GM23248 (cell line): ENCODE data around the gene TIAM2. TPM values are rescaled to one million over a fixed set of nuclear protein-coding genes. Genes with fewer than 3 reads are reported as not detected.
"Not testable (repeated sequence)": the region's sequence is repeated elsewhere in the genome, so short reads cannot be mapped to it uniquely, and the experiment has no call there.

Source experiments
- DNase-seq: peaks from one replicate; pipeline ENCODE4 v3.0.0-alpha.2; 2015
- H2AFZ ChIP-seq: fragments of 200-600 bp; sonication (generic); 2 replicates; pipeline ENCODE4 v1.6.1; 2016; ENCODE audit warnings: antibody characterized with exemption
- H3F3A ChIP-seq: fragments of 200-600 bp; sonication (generic); 2 replicates; pipeline ENCODE4 v1.6.1; 2016; ENCODE audit warnings: mild to moderate bottlenecking, antibody characterized with exemption, mixed run types; ENCODE audit not compliant: insufficient read depth
- H3K27ac ChIP-seq: fragments of 200-600 bp; sonication (generic); 2 replicates; pipeline ENCODE4 v1.5.1; 2016; ENCODE audit warnings: mild to moderate bottlenecking
- H3K27me3 ChIP-seq: fragments of 200-600 bp; sonication (generic); replicated peaks from 2 replicates; pipeline ENCODE4 v1.6.1; 2016; ENCODE audit warnings: mild to moderate bottlenecking; ENCODE audit not compliant: insufficient read depth
- H3K36me3 ChIP-seq: fragments of 200-600 bp; sonication (generic); 2 replicates; pipeline ENCODE4 v1.6.1; 2016; ENCODE audit warnings: low read depth, mild to moderate bottlenecking
- H3K4me1 ChIP-seq: fragments of 200-600 bp; sonication (generic); 2 replicates; pipeline ENCODE4 v1.6.1; 2016; ENCODE audit warnings: mild to moderate bottlenecking; ENCODE audit not compliant: insufficient read depth
- H3K4me2 ChIP-seq: fragments of 200-600 bp; sonication (generic); one replicate; pipeline ENCODE4 v1.6.1; 2016; ENCODE audit warnings: mild to moderate bottlenecking; ENCODE audit not compliant: unreplicated experiment
- H3K4me3 ChIP-seq: fragments of 200-600 bp; sonication (generic); 2 replicates; pipeline ENCODE4 v1.5.1; 2016; ENCODE audit warnings: mild to moderate bottlenecking
- H3K79me2 ChIP-seq: fragments of 200-600 bp; sonication (generic); 2 replicates; pipeline ENCODE4 v1.6.1; 2016; ENCODE audit warnings: mild to moderate bottlenecking; ENCODE audit not compliant: insufficient read depth
- H3K9ac ChIP-seq: fragments of 200-600 bp; sonication (generic); 2 replicates; pipeline ENCODE4 v1.6.1; 2016; ENCODE audit warnings: mild to moderate bottlenecking
- H3K9me2 ChIP-seq: fragments of 200-600 bp; sonication (generic); 2 replicates; pipeline ENCODE4 v1.6.1; 2016; ENCODE audit warnings: mixed run types, mild to moderate bottlenecking, moderate library complexity; ENCODE audit not compliant: insufficient read depth
- H3K9me3 ChIP-seq: fragments of 200-600 bp; sonication (generic); one replicate; pipeline ENCODE4 v1.6.1; 2017; ENCODE audit warnings: low read depth
- H4K20me1 ChIP-seq: fragments of 200-600 bp; sonication (generic); 2 replicates; pipeline ENCODE4 v1.6.0; 2016; ENCODE audit not compliant: insufficient read depth
- EZH2 ChIP-seq: fragments of 200-600 bp; sonication (generic); IDR thresholded peaks from 2 replicates; pipeline ENCODE4 v1.6.1; 2018; ENCODE audit warnings: antibody characterized with exemption, mild to moderate bottlenecking; ENCODE audit not compliant: insufficient read depth, poor library complexity, severe bottlenecking
- EZH2phosphoT487 ChIP-seq: fragments of 200-600 bp; sonication (generic); IDR thresholded peaks from 2 replicates; pipeline ENCODE4 v1.6.1; 2018; ENCODE audit warnings: antibody characterized with exemption, moderate library complexity, mild to moderate bottlenecking, low read depth; ENCODE audit not compliant: insufficient read depth
- WGBS, 2 experiments: methylation state at CpG; one replicate each; pipeline ENCODE4 v1.1.6; 2015 to 2017; ENCODE audit warnings: low lambda C conversion rate in 2 of 2, low coverage in 1 of 2; ENCODE audit errors: missing lambda C conversion rate in 2 of 2; 5-methylcytosine and 5-hydroxymethylcytosine counted together
- in situ Hi-C: fragments of 300-500 bp; cut with MboI; formaldehyde crosslinking; loops from 2 replicates; pipeline ENCODE4 v1.15.0; 2020
- polyA plus RNA-seq: library from polyadenylated mRNA; unstranded; fragments of >200 nt; fragmentation: Nextera tagmentation; extraction: Ambion mirVana; gene quantifications from 2 replicates; pipeline ENCODE4 v1.2.1, GENCODE V29; 2016
- total RNA-seq: library from RNA; depleted of rRNA; stranded (reverse); fragments of >200 nt; shearing (Covaris generic); gene quantifications from 2 replicates; pipeline ENCODE4 v1.2.3, GENCODE V29; 2014

The TIAM2 gene
- total and polyA plus RNA-seq, 2 experiments from 2014 or later, result 2.4 to 2.6 TPM

DNA sequence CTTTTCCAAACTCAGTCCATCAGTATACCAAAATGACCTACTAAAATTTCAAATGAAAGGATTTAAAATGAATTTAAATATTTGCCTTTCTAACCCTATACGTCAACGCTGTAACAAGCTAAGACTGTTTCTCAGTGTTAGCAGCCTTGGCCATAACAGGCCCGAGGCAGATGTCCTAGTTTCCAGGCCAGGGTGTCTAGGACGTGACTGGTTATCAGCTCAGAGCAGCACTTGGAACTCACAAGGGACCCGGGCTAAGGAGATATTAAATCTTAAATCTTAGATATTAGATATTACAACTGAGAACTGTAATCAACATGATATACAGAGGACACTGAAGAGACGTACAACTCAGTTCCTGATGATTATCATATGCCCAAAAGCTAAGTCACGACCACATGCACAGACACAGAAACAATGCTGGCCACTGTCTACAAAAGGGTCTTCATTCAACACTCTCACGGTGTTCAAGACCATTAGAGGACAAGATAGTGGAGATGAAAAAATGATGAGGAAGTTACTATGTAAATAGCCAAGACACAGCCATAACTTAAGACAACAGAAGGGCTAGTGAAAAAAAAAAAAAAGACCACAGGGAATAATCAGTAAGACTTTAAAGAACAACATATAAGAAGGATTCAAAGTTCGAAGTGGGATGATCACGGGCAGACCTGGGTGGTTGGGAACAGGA lies 268.4 kb downstream of the TIAM2 start, which contains the start of gene CLDN20:
CLDN20 (plus strand) TSS at position 641 of the 691 bp plus-strand sequence. CDS start 11,707 bp downstream, outside the sequence.
- Histone ChIP-seq H3K4me2 (peak within 1 kb of the TSS; percentile 59), H3K36me3 (0 out of 2 replicates have a peak, but pooled peaks cover 3% of the 10 kb centered on the region)

DNA sequence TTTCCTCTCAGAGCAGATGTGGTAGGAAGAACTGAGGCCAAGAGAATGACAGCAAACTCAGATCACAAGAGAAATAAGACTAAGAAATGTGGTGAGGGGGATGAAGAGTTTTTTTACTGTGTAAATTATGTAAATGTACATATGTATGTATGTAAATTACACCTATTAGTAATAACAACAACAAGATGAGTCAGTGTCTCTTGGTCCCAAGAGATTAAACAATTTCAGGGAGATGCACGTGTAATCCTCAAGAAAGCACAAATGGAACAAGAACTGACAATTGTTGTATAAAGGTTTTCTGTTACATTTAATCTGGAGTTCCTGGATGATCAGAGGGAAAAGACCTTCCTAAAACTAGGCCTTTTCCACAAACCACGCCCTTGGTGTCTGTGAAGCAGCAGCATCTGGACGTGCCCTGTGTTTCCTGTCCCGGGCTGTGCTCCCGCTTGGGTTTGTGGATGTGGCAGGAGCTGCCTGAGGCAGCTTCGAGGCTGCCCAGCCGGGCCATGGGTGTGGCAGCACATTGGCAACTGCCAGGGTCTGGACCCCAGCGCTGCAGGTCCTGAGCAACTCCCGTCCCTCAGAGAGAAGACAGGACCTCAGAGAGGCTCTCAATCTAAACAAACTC lies 269.7 kb downstream of the TIAM2 start:
- no peaks in the 10 kb centered on the region for H3K9me3 ChIP-seq
- in situ Hi-C loops, result no loop called here
- 0 out of 2 replicates have a peak, but pooled peaks cover under 1% of the 10 kb centered on the region for H3K36me3 ChIP-seq
- peak; percentile 62 for DNase-seq
- H3K4me3 ChIP-seq, result no peak overlapping the region
- peak overlapping the region; percentile 56 for H3K9ac ChIP-seq
- H3K9me2 ChIP-seq, result no peaks in the 10 kb centered on the region
- H3K27me3 ChIP-seq, result no peaks in the 10 kb centered on the region
- TF ChIP-seq EZH2 (no peak), EZH2phosphoT487 (no peak)
- H3K4me2 ChIP-seq, result peak overlapping the region; percentile 59
- H2AFZ ChIP-seq, result peak overlapping the region; percentile 80
- WGBS, 2 experiments, result 9 to 16% methylated on average over 9 of the region's 9 CpGs
- H3F3A ChIP-seq, result peaks cover 7% of the 10 kb centered on the region; the same call in 1 of the 2 replicates
- peak overlapping the region; percentile 37 for H3K27ac ChIP-seq
- H3K4me1 ChIP-seq, result peaks cover 11% of the 10 kb centered on the region
- no peaks in the 10 kb centered on the region for H3K79me2 ChIP-seq
- H4K20me1 ChIP-seq, result no peaks in the 10 kb centered on the region

More for the DNA sequence above, 268.4 kb downstream of the TIAM2 start, which contains the start of gene CLDN20:
- Histone ChIP-seq H3K79me2 (no peaks in the 10 kb centered on the region), H3K4me1 (peaks cover 11% of the 10 kb centered on the region), H2AFZ (peak within 1 kb of the TSS; percentile 80), H3K9ac (peak within 1 kb of the TSS; percentile 56), H3K9me3 (no peaks in the 10 kb centered on the region), H3F3A (peaks cover 7% of the 10 kb centered on the region; the same call in 1 of the 2 replicates), H4K20me1 (no peaks in the 10 kb centered on the region), H3K27ac (peak within 1 kb of the TSS; percentile 37), H3K4me3 (no peak within 1 kb of the TSS), H3K9me2 (no peaks in the 10 kb centered on the region), H3K27me3 (no peaks in the 10 kb centered on the region)
- no peak for TF ChIP-seq EZH2
- no peak for TF ChIP-seq EZH2phosphoT487
- WGBS, 2 experiments, result 97% methylated on average over 10 of the region's 10 CpGs
- in situ Hi-C loops, result no loop called here
- no peak for DNase-seq

DNA sequence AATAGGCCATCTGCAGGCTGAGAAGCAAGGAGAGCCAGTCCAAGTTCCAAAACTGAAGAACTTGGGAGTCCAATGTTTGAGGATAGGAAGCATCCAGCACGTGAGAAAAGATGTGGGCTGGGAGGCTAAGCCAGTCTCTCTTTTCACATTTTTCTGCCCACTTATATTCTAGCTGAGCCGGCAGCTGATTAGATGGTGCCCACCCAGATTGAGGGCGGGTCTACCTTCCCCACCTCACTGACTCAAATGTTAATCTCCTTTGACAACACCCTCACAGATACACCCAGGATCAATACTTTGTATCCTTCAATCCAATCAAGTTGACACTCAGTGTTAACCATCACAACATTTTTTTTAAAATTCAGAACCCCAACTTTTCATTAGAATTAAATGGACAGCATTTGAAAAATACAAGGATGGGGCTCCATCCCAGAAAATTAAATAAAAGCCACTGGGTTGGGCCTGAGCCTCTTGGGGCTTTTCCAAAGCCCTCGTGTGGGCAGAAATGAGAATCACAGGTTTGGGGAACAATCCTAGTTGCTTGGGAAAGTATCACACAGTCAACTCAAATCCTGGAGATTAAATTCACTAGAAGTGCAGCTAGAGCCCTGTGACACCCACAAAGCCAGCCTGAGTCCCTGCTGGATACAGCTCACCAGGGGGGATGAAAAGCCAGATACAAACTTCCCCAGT lies 270.9 kb downstream of the TIAM2 start:
- WGBS, 2 experiments, result 73% methylated on average over 4 of the region's 4 CpGs
- Histone ChIP-seq H3K9ac (no peak overlapping the region), H3K27me3 (no peaks in the 10 kb centered on the region), H3K36me3 (no peaks in the 10 kb centered on the region), H2AFZ (no peak overlapping the region), H3K27ac (no peak overlapping the region), H3K9me3 (no peaks in the 10 kb centered on the region), H3K4me3 (no peak overlapping the region), H3K4me2 (no peak overlapping the region), H4K20me1 (no peaks in the 10 kb centered on the region), H3K79me2 (no peaks in the 10 kb centered on the region), H3K4me1 (peaks cover 11% of the 10 kb centered on the region), H3K9me2 (no peaks in the 10 kb centered on the region), H3F3A (peaks cover 7% of the 10 kb centered on the region; the same call in 1 of the 2 replicates)
- in situ Hi-C loops, result no loop called here
- TF ChIP-seq EZH2phosphoT487, result no peak
- no peak for TF ChIP-seq EZH2
- DNase-seq, result peak; percentile 44

DNA sequence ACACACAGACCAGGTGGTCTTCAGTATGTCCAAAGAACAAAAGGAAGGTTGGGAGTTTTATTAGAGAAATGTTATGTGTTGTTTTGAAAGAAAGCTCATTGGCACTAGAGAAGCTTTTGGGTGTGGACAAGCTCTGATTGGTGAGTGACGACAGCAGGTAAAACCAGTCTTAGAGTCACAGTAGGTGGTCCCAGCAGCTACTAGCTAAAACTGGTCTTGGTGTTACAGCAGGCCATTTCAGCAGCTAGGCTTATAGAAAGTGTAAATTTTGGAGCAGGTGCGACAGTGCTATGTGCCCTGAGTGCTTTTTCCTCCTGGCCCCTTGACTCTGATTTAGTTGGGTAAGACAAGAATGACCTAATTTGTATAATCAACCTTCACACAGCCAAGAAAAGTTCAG lies 272.3 kb downstream of the TIAM2 start:
- Histone ChIP-seq H3K36me3 (no peaks in the 10 kb centered on the region), H3K4me2 (no peak overlapping the region), H3K27ac (no peak overlapping the region), H3K79me2 (no peaks in the 10 kb centered on the region), H2AFZ (no peak overlapping the region), H4K20me1 (no peaks in the 10 kb centered on the region), H3K4me3 (no peak overlapping the region), H3F3A (peaks cover 7% of the 10 kb centered on the region; the same call in 1 of the 2 replicates), H3K9me3 (no peaks in the 10 kb centered on the region), H3K9ac (no peak overlapping the region), H3K4me1 (peaks cover 11% of the 10 kb centered on the region), H3K27me3 (no peaks in the 10 kb centered on the region), H3K9me2 (no peaks in the 10 kb centered on the region)
- no peak for DNase-seq
- TF ChIP-seq EZH2phosphoT487 (no peak), EZH2 (no peak)
- 95 to 97% methylated on average over 2 of the region's 2 CpGs for WGBS, 2 experiments
- in situ Hi-C loops, result no loop called here

DNA sequence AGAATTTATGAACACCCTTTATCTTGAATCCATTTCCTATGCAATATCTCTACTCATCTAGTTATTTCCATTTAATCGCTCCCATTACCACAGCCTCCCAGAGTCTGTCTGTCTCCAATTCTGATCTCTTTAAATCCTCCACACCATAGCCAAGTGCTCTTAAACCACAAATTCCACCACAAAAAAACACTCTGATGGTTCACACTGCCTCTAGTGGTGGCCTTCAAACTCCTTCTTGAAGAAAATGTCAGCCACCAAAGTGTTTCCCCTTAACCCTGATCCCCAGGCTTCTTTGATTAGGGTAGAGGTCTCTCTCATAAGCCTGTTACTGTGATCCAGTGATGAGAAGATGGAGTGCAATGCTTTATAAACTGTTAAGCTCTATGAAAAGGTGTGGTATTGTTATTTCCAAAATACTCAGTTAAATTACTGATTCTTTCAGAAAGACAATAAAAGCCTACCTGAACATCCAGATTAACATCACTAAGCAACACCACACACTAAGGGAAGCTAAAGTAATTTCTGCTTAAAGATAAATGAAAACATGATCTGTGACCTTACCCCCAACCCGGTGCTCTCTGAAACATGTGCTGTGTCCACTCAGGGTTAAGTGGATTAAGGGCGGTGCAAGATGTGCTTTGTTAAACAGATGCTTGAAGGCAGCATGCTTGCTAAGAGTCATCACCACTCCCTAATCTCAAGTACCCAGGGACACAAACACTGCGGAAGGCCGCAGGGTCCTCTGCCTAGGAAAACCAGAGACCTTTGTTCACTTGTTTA lies 273.2 kb downstream of the TIAM2 start:
- H3K79me2 ChIP-seq, H3K9me2 ChIP-seq, H4K20me1 ChIP-seq, H3K27me3 ChIP-seq, H3K4me2 ChIP-seq, H3K36me3 ChIP-seq, H2AFZ ChIP-seq, H3K9me3 ChIP-seq, H3K4me3 ChIP-seq, H3K27ac ChIP-seq, H3K9ac ChIP-seq, in situ Hi-C loops: not testable (repeated sequence)
- Histone ChIP-seq H3F3A (peaks cover 13% of the 10 kb centered on the region; the same call in 1 of the 2 replicates), H3K4me1 (peaks cover 19% of the 10 kb centered on the region)
- WGBS, 2 experiments, result 93 to 94% methylated on average over 5 of the region's 5 CpGs
- DNase-seq, result peak; percentile 59
